Measurements from ENCODE around the gene ARPC2.

The ARPC2 gene

DNA sequence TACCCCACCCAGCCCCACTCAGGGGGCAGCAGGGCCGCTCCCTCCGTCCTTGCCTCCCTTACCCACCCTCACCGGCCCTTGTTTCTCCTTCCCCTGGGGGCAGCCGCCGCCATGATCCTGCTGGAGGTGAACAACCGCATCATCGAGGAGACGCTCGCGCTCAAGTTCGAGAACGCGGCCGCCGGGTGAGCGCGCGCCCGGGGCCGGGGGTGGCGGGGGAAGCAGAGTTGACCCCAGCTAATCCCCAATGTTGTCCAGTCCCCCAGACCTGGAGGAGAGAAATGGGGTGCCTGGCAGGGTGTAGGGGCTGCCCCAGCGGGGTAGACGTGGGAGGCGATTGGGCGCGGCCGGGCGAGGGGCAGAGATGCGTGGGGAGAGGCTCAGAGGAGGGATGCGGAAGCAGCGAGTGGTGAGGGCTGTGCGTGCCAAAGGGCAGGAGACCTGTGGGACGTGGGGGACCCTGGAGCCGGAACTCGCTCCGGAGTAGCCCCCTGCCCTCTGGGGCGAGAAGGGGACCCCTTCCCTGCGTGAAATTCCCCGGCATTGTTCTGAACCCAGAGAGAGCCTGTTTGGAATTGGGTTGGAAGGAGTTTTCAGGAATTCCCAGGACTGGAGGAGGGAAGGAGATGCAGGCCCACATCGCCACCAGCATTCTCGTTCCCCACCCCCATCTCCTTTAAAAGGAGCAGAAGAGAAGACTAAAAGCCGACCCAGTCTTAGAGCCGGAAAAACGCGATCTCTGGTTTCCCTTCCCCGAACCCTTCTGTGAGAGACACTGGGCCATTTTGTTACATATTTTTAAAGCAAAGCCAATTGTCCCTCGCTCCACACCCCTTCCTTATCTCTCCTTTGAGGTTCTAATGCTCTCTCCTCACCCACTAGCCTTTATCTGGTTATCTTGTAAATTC is 625 bp downstream of the ARPC2 start:
- peak; percentile 58 for DNase-seq

DNA sequence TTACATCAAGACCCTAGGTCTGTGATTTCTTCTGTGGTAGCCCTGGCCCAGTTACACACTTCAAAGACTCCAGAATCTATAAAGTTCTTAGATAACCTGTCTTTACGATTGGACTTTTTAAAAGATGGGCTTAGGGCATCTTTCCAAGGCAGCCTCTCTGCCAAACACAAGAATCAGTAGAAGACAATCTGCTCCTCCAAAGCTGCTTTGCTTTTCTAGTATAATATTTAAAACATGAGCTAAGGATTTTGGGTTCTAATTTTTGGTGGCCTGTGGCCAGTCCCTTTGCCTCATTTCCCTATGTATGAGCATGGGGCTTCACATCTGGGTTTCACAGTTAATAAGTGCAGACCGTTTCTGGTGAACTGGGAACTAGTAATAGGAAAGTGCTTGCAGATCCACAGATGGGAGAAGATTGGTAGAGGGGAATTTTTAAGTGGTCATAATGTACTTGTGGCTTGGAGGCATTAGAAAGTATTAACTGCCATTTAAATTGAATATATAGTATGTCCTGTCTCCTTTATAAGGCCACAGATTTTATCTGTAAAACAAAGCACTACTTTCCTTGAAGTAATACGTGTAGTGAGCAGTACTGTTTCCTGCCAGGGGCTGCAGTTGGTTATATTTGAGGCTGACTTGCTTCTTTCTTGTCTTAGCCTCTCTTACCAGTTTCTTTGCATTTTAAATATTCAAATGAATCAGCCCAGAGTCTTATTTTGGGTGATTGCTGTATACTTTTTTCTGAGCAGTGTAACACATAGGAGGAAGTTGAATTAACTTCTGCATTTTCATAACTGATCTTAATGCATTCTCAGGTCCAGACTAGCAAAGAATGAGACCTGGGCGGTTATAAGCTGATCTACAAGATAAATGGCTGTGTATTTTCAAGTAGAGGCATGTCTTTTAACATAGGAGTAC is 1.5 kb downstream of the ARPC2 start:
- DNase-seq: no peak

DNA sequence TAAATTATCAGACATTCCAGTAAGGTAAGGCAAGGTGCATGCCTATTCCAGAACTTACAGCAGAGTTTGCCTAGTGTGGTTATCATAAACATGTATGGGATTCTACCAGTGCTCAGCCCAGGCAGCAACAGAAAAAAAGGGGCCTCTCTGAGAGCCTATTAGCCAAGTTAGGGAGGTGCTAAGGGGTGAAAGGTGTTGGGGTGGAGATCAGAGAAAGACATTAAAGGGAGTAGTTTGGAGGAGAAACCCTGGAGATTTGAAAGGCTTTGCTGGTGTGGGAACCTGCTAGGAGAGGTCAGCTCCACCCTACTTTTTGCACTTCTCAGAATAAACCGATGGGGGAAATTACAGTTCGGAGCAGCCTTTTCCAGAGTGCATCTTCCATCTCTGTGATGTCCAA is 2.9 kb downstream of the ARPC2 start:
- DNase-seq: no peak

DNA sequence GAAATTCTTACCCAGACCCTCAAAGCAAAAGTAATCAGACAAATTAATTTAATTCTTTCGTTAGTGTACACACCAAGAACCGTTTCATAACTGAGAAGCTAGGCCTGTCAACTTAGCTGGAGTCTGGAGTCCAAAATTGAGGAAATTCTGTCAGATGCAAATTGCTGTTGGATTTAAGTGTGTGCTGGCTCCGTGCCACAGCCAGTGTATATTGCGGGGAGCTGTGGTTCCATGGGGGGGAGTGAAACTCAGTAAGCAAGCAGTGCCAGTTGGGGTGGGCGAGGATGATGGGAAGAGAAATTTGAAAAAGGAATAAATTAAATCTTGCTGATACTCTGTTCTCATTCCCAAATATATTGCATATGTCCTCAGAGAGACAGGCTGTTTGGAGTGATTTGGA is 4.0 kb downstream of the ARPC2 start:
- DNase-seq: no peak

DNA sequence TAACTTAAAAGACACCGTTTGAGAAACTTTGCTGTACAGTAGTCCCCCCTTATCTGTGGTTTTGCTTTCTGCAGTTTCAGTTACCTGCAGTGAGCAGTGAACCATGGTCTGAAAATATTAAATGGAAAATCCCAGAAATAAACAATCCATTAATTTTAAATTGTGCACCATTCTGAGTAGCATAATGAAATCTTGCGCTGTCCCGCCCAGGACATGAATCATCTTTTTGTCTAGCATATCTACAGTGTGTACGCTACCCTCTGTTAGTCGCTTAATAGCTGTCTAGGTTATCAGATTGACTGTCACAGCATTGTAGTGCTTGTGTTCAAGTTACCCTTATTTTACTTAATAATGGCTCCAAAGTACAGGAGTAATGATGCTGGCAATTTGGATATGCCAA is 6.1 kb downstream of the ARPC2 start:
- DNase-seq: no peak

DNA sequence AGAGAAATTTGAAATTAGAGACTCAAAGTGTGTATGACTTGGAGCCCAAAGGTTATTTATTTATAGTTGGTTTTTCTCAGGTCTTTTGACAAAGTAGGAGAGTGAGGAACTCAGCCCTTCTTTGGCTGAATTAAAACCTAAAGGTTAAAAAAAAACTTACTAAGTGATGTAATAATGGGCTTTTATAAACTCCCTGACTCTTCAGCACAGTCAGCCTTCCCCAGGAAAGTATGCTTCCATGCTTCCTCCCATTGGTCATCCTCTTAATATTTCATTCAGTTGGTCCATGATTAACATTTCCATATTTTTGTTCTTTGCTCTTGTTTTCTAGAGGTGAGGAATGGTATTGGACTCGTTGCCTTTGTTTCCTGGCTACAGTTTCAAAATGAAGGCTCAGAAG is 7.2 kb downstream of the ARPC2 start:
- DNase-seq: no peak

DNA sequence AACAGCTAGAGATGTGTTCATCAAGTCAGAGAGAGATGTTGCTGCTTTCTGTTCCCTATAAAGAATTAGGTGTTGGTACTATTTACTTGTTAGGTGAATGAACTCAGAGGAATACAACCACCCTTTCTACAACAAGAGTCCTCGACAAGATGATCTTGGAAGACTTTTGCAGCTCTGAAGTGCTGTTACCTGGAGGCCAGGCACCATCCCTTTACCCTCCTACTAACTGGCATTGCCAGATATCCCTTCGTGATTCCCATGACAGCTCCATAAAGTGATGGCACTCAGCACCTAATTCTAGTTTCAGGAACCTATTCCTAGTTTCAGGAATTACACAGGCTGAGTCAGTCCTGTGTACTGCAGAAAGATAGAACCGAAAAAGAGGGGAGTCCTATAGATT is 9.9 kb downstream of the ARPC2 start:
- DNase-seq: no peak

DNA sequence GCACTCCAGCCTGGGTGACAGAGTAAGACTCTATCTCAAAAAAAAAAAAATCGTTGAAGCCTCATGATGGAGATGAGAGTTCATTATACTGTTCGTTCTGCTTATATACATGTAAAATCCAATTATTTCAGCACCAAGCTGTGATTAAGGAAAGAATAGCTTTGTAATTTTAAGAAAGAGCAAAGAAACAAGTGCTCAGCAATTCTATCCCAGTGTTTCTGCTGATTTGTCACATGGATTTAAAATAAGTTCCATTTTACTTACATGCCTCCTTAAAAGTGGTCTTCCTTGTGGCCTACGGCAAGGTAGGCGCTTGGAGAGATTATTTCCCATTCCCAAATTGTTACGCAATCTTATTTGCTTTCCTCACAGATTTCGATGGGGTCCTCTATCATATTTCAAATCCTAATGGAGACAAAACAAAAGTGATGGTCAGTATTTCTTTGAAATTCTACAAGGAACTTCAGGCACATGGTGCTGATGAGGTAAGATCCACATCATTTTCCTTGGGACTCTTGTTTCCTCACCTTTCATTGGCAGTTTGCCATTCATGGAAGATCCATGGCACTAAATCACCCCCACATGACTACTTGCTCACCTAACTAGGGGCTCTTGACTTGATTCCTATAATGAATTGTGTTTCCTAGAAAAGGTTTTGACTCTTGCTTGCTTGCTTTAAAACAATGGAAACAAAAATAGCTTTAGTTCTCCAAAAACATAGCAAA is 11.5 kb downstream of the ARPC2 start:
- no peak for DNase-seq

DNA sequence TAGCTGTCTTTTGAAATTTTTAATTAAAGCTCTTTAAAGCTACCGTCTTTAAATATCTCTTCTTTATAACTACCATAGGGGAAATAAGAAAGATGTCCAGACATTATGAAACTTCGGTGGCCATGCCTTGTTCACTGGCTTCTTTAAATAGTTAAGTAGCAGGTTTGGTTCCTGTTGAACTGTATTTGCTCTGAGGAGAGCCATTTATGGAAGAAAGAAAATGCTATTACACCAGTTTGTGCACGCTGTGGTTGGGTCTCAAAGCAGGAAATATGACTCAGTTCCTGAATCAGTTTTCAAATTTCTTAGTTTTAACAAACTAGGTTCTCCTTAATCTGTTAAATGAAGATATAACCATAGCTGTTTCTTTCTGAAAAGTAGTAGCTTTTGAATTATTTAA is 12.2 kb downstream of the ARPC2 start:
- no peak for DNase-seq

DNA sequence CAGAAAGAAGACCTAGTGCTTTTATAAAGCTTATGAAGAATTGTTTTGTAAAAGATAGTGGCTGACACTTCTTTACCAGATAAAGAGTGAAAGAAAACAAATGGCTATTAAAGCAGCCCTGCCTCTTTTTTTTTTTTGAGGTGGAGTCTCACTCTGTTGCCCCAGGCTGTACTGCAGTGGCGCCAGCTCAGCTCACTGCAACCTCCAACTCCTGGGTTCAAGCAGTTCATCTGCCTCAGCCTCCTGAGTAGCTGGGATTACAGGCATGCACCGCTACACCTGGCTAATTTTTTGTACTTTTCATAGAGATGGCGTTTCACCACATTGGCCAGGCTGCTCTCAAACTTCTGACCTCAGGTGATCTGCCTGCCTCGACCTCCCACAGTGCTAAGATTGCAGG is 12.9 kb downstream of the ARPC2 start:
- DNase-seq: no peak

DNA sequence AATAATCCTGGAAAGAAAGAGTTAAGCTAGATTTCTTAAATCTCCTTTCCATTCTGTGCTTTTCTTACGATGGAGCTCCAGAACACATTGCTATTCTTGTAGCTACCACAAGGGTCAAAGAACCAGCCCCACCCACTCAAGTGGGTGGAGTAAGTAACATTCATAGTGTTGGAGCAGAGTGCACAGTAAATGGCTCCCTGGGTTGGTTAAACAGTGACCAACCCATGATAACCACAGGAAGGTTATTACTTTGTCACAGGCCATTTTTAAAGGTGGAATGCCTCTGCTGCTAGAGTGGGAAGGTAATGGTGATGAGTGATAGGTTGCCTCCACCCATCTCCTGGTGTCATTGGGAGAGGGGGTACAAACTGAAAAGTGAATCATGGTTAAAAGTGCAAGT is 13.9 kb downstream of the ARPC2 start:
- no peak for DNase-seq

DNA sequence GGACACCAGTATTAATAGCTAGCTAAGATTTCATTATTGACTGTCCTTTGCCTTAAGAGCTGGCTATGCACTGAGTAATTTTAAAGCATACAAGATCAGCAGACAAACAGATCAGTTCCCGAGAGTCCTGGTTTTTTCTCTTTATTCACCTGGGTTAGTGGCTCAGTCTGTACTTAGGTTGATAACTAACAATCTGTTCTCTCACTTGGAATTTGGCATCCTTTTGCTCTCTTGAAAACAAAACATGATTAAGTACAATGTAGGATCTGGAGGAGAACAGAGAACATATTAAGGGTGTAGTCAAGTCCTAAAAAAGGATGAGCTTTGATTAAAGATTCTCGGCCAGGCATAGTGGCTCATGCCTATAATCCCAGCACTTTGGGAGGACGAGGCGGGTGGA is 16.6 kb downstream of the ARPC2 start:
- no peak for DNase-seq

DNA sequence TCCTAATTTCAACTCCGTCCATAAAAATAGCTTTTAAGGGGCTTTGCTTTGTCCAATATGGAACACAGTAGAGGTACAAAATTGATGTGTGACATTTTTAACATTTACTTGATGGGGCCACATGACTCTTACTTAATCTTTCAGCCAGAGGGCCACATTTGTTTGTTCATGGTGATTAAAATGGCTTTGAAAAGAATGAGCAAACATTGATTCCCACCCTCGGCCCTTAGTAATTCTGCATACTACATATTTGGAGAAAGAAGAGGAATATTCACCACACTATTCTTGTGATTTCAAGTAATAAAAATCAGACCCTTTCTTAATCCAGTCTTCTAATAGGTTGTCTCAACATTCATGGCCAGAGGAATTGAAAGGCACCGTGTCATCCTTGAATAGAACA is 17.5 kb downstream of the ARPC2 start:
- DNase-seq: no peak

DNA sequence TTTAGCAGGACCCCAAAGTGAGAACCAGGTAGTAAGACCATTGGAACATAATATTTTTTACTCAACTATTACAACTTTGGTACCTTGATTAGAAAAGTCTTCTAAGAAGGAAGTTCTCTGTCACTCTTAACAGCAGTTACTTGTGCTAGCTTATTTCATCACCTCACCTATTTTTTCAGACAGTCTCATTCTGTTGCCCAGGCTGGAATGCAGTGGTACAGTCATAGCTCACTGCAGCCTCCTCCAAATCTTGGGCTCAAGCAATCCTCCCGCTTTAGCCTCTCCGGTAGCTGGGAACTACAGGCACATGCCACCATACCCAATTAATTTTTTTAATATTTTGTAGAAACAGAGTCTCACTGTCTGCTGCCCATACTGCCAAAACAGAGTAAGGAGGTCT is 18.0 kb downstream of the ARPC2 start:
- DNase-seq: no peak

DNA sequence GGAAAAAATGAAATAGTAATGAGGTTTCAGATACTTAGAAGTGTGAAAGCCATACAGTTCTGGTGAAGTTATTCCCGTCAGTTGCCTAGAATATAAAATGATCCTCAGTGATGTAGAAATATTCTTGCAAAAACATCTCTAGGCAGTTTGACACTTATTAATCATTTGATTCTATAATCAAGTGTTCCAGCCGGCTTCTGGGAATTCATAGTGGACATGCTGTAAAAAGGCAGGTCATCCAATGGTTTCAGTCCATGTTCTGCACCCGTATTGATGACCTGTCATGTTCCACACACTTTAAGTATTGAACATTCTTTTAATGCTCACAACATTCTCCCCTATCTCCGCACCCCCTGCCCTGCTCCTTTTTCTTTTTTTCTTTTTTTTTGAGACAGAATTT is 19.8 kb downstream of the ARPC2 start:
- DNase-seq: no peak

DNA sequence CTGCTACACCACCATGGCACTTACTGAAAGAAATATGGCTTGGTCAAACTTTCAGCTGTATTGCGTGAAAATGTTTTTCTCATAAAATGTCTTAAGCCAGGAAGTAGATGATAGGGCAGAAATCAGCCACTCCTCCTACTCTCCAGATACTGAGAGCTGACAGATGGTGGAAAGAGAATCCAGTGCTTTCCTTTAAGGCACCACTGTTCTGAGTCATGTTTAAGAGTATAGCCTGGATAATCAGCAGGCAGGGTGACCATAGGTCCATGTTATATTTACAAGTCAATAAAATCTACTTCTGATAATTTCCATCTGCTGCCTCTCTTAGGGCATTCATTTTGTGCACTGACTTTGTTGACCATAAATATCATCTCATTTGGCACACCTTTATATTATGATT is 21.9 kb downstream of the ARPC2 start:
- no peak for DNase-seq

DNA sequence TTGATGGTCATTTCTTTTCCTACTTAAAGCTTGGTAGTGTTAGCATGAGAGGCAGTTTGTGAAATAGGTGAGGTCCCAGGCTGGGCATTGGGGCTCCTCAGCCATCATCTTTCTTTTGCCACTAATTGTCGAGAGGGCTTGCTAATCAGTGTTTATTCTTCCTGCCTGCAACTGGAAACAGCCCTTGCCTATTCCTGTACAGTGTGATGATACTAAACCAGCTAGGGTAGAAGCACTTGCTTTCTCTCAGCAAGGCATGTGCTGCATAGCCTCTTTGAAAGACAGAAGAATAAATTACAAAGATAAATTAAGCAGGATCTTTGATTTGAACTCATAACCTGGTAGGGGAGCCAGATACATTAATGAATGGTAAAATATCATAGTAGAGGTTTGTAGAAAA is 27.2 kb downstream of the ARPC2 start:
- no peak for DNase-seq

DNA sequence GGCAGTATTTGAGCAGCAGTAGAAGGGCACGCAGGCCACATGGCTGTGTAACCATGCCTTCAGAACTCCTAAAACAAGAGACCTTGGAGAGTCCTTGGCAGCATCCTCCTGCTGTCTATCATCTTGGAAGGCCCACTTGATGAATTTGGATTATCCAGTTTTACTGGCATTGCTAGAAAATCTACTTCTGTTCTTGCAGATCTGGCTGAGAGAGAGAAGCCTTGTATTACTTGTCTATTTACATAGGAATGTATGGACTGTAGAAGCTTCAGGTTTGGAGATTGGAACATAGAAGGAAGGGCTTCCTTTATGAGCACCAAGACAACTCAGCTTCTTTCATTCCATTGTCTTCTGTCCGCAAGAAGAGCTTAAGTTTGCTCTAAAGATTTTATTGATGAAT is 27.7 kb downstream of the ARPC2 start:
- DNase-seq: no peak

DNA sequence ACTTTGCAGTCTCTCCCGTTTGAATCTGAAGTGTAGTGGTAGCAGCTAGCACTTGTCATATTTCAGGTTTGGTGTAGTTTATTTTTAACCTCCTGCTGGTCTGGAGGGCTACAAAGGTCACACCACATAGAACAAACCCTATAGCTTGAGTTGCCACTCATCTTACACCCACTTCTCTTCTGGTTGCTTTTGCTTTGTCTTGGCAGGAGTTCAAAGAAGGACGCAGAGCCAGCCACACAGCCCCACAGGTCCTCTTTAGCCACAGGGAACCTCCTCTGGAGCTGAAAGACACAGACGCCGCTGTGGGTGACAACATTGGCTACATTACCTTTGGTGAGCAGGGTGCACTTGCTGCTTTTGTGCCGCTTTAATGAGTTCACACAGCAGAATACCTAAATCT is 28.2 kb downstream of the ARPC2 start:
- no peak for DNase-seq

DNA sequence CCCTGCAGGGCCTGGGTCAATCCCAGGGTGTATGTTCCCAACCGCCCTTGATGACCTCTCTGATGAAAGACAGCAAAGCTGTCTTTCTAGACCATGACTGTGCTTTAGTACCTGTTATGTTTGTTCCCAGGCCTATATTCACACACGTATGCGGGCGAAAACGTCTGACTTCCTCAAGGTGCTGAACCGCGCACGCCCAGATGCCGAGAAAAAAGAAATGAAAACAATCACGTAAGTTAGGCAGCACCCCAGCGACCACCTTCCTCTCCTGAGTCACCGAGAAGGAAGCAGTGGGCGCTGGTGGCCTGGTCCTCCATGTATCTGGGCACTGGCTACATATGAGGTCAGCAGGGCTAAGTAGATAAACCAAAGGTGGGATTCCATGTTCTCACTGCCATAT is 32.7 kb downstream of the ARPC2 start:
- no peak for DNase-seq

DNA sequence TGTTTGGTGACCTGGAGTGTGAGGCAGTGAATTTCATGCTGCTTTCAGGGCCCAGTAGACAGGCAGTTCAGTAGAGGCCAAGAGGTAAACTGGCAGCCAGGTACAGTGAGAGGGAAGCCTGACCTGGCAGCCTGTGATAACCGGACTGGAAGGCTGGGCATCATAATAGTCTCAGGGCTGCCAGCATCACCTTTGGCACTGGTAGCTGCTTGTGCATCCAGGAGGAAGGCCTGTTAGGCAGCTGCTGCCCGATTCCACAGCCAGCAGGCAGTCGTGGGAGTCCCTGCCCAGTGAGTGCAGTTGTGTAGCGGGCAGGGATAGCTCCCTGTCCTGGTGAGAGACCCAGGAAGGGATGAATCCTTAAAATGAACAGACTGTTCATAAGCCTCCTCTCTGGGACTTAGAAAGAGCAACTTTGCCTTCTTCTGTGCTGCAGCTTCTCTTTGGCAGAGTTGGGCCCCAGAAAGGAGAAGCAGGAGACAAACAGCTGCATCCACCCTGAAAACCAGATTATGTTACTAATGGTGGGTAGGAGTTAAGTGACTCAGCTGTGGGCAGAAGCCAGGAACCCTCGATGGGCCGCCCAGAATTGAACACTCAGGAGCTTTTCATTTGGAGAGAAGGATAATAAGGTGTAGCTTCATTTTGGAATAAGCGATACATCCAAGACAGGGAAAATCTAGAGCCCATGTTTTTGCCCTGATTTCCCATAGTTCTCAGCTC is 35.7 kb downstream of the ARPC2 start:
- no peak for DNase-seq

DNA sequence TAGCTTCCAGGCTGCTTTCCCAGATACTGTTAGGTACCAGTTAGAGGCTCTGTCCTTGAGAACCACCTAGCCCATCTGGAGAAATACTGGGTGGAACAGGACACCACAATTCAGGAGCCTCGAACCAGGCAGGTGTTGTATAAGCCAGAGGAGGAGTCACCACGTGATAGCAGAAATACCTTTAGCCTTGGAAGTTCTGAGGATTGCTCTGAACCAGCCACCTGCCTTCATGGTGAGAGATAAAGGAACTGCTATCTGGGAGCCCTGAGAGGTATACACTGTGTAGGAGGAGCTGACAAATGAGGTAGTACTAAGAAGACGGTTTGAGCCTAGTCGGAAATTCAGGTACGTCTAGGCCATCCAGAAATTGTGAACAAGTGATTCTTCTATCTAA is 36.2 kb downstream of the ARPC2 start:
- no peak for DNase-seq

DNA sequence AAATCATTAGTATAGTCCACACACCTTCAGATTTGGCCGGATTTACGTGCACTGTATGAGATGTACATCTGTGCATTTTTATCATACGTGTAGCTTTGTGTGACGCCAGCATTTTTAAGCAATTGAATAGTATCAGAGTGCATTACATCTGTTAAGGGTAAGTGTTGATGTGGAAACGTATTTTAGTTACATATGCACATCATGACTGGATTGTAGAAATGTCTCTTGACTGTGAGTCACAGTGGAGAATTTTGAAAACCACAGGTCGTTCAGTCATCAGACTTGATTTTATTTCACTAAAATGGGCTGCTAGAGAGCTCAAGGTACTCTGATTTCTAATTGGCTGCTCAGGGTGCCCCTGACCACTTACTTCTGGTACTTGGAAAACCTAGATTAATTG is 38.5 kb downstream of the ARPC2 start:
- DNase-seq: no peak

All from right forelimb (tissue), 1 donor.